MM.1S (cell line): ENCODE data around the gene ANK2.

ENCODE experiments used
- DNase-seq: peaks from one replicate; pipeline ENCODE4 v3.0.0-alpha.2; 2015
- H2AFZ ChIP-seq: fragments of 300-600 bp; sonication (generic); 2 replicates; pipeline ENCODE4 v1.6.0; 2016; ENCODE audit warnings: antibody characterized with exemption, low read length
- H3F3A ChIP-seq: fragments of 300-600 bp; sonication (generic); 2 replicates; pipeline ENCODE4 v1.6.1; 2016; ENCODE audit warnings: mild to moderate bottlenecking, antibody characterized with exemption, low read length, moderate library complexity, mixed read lengths; ENCODE audit not compliant: insufficient read depth
- H3K27ac ChIP-seq: fragments of 300-600 bp; sonication (generic); 2 replicates; pipeline ENCODE4 v1.5.1; 2016; ENCODE audit warnings: mild to moderate bottlenecking, low read length
- H3K27me3 ChIP-seq: fragments of 300-600 bp; sonication (generic); replicated peaks from 2 replicates; pipeline ENCODE4 v1.6.0; 2016; ENCODE audit warnings: low read length; ENCODE audit not compliant: insufficient read depth
- H3K36me3 ChIP-seq: fragments of 300-600 bp; sonication (generic); replicated peaks from 2 replicates; pipeline ENCODE4 v1.6.1; 2016; ENCODE audit warnings: mild to moderate bottlenecking, low read length, mixed read lengths; ENCODE audit not compliant: insufficient read depth
- H3K4me1 ChIP-seq: fragments of 300-600 bp; sonication (generic); 2 replicates; pipeline ENCODE4 v1.6.1; 2016; ENCODE audit warnings: low read length, mixed read lengths
- H3K4me2 ChIP-seq: fragments of 300-600 bp; sonication (generic); 2 replicates; pipeline ENCODE4 v1.6.0; 2016; ENCODE audit warnings: low read depth, low read length
- H3K4me3 ChIP-seq: fragments of 300-600 bp; sonication (generic); 2 replicates; pipeline ENCODE4 v1.5.1; 2016; ENCODE audit warnings: low read length, mixed read lengths
- H3K79me2 ChIP-seq: fragments of 300-600 bp; sonication (generic); 2 replicates; pipeline ENCODE4 v1.6.1; 2016; ENCODE audit warnings: mixed run types, low read length, mixed read lengths
- H3K9ac ChIP-seq: fragments of 300-600 bp; sonication (generic); 2 replicates; pipeline ENCODE4 v1.6.1; 2016; ENCODE audit warnings: low read length, mixed read lengths
- H3K9me2 ChIP-seq: fragments of 300-600 bp; sonication (generic); replicated peaks from 2 replicates; pipeline ENCODE4 v1.6.1; 2016; ENCODE audit warnings: mild to moderate bottlenecking, low read length, mixed read lengths; ENCODE audit not compliant: insufficient read depth
- H3K9me3 ChIP-seq: fragments of 300-600 bp; sonication (generic); replicated peaks from 2 replicates; pipeline ENCODE4 v1.6.1; 2016; ENCODE audit warnings: mild to moderate bottlenecking, low read length, mixed read lengths; ENCODE audit not compliant: insufficient read depth
- H4K20me1 ChIP-seq: fragments of 300-600 bp; sonication (generic); 2 replicates; pipeline ENCODE4 v1.6.1; 2016; ENCODE audit warnings: mild to moderate bottlenecking, low read length, moderate library complexity, mixed read lengths; ENCODE audit not compliant: insufficient read depth
- CTCF ChIP-seq: fragments of 300-600 bp; sonication (generic); IDR thresholded peaks from 2 replicates; pipeline ENCODE4 v1.5.1; 2016; ENCODE audit warnings: antibody characterized with exemption, low read length, mixed read lengths
- EZH2 ChIP-seq: fragments of 300-600 bp; sonication (generic); optimal IDR thresholded peaks from 2 replicates; pipeline ENCODE3; 2017; ENCODE audit warnings: low read depth, mild to moderate bottlenecking, antibody characterized with exemption, low read length, mixed read lengths
- EZH2phosphoT487 ChIP-seq: fragments of 300-600 bp; sonication (generic); IDR thresholded peaks from 2 replicates; pipeline ENCODE4 v1.6.1; 2018; ENCODE audit warnings: antibody characterized with exemption, low read length

Gene ANK2

GRCh38 chr4:113173793-113174264 is 124.4 kb downstream of the ANK2 start:
- DNase-seq: no peak
- H3K27ac ChIP-seq: no peak overlapping the region
- no peak overlapping the region for H3K9ac ChIP-seq
- TF ChIP-seq EZH2phosphoT487 (no peak), CTCF (no peak), EZH2 (no peak)
- H3K4me3 ChIP-seq: no peak overlapping the region
- no peaks in the 10 kb centered on the region for H3F3A ChIP-seq
- H3K27me3 ChIP-seq: no peaks in the 10 kb centered on the region
- no peaks in the 10 kb centered on the region for H3K36me3 ChIP-seq
- H3K9me3 ChIP-seq: no peaks in the 10 kb centered on the region
- no peak overlapping the region for H2AFZ ChIP-seq
- no peaks in the 10 kb centered on the region for H3K4me1 ChIP-seq
- H3K79me2 ChIP-seq: no peaks in the 10 kb centered on the region
- H3K4me2 ChIP-seq: no peak overlapping the region
- no peaks in the 10 kb centered on the region for H4K20me1 ChIP-seq
- no peaks in the 10 kb centered on the region for H3K9me2 ChIP-seq

GRCh38 chr4:113179091-113179490 is 129.6 kb downstream of the ANK2 start:
- Histone ChIP-seq H3K4me3 (no peak overlapping the region), H3K27me3 (no peaks in the 10 kb centered on the region), H3K4me1 (no peaks in the 10 kb centered on the region), H3K9ac (no peak overlapping the region), H3K4me2 (no peak overlapping the region), H3K9me3 (no peaks in the 10 kb centered on the region), H3F3A (no peaks in the 10 kb centered on the region), H4K20me1 (no peaks in the 10 kb centered on the region), H3K27ac (no peak overlapping the region), H3K9me2 (no peaks in the 10 kb centered on the region), H3K36me3 (no peaks in the 10 kb centered on the region), H3K79me2 (no peaks in the 10 kb centered on the region), H2AFZ (no peak overlapping the region)
- no peak for TF ChIP-seq CTCF
- TF ChIP-seq EZH2phosphoT487: no peak
- no peak for TF ChIP-seq EZH2
- DNase-seq: no peak

GRCh38 chr4:113179996-113180395 is 130.5 kb downstream of the ANK2 start:
- Histone ChIP-seq H3F3A (no peaks in the 10 kb centered on the region), H3K4me2 (no peak overlapping the region), H3K4me1 (no peaks in the 10 kb centered on the region), H3K4me3 (no peak overlapping the region), H3K9me2 (no peaks in the 10 kb centered on the region), H3K9me3 (no peaks in the 10 kb centered on the region), H4K20me1 (no peaks in the 10 kb centered on the region), H3K27ac (no peak overlapping the region), H3K27me3 (no peaks in the 10 kb centered on the region), H3K79me2 (no peaks in the 10 kb centered on the region), H3K36me3 (no peaks in the 10 kb centered on the region), H3K9ac (no peak overlapping the region), H2AFZ (no peak overlapping the region)
- no peak for TF ChIP-seq EZH2
- TF ChIP-seq CTCF: no peak
- TF ChIP-seq EZH2phosphoT487: no peak
- DNase-seq: no peak
